KOPT-K1 (cell line): ENCODE measurements around the gene SLC2A13.
"Not testable (repeated sequence)": the region's sequence is repeated elsewhere in the genome, so short reads cannot be mapped to it uniquely, and the experiment has no call there.

Source experiments
- H3K27ac ChIP-seq: fragments of 200-600 bp; sonication (generic); 2 replicates; pipeline ENCODE4 v1.5.1; 2016; ENCODE audit warnings: antibody characterized with exemption, mild to moderate bottlenecking, low read depth, low read length; ENCODE audit not compliant: poor library complexity, severe bottlenecking
- H3K36me3 ChIP-seq: fragments of 200-600 bp; sonication (generic); 2 replicates; pipeline ENCODE4 v1.5.1; 2017; ENCODE audit warnings: antibody characterized with exemption, mild to moderate bottlenecking, low read length, moderate library complexity; ENCODE audit not compliant: insufficient read depth
- H3K9me3 ChIP-seq: fragments of 200-600 bp; sonication (generic); 2 replicates; pipeline ENCODE4 v1.5.1; 2017; ENCODE audit warnings: antibody characterized with exemption, low read length, mild to moderate bottlenecking; ENCODE audit not compliant: insufficient read depth, poor library complexity, severe bottlenecking

Gene SLC2A13

GRCh38 chr12:39763071-39763889, 342.6 kb downstream of the SLC2A13 start:
- H3K27ac ChIP-seq, result no peak overlapping the region
- no peaks in the 10 kb centered on the region for H3K36me3 ChIP-seq
- H3K9me3 ChIP-seq, result no peaks in the 10 kb centered on the region

- H3K27ac ChIP-seq, result no peak overlapping the region
- no peaks in the 10 kb centered on the region for H3K36me3 ChIP-seq
- no peaks in the 10 kb centered on the region for H3K9me3 ChIP-seq
Measured at GRCh38 chr12:39755478-39755877, 350.4 kb downstream of the SLC2A13 start.

GRCh38 chr12:39752482-39753137, 353.3 kb downstream of the SLC2A13 start:
- no peak overlapping the region for H3K27ac ChIP-seq
- no peaks in the 10 kb centered on the region for H3K9me3 ChIP-seq
- no peaks in the 10 kb centered on the region for H3K36me3 ChIP-seq

- not testable (repeated sequence) for H3K27ac ChIP-seq, H3K36me3 ChIP-seq, H3K9me3 ChIP-seq
Measured at GRCh38 chr12:39746151-39746550, 359.7 kb downstream of the SLC2A13 start.

- no peaks in the 10 kb centered on the region for H3K9me3 ChIP-seq
- no peaks in the 10 kb centered on the region for H3K36me3 ChIP-seq
- H3K27ac ChIP-seq, result no peak overlapping the region
Measured at GRCh38 chr12:39743655-39744054, 362.2 kb downstream of the SLC2A13 start.

GRCh38 chr12:39736406-39736805, 369.5 kb downstream of the SLC2A13 start:
- Histone ChIP-seq H3K36me3 (no peaks in the 10 kb centered on the region), H3K9me3 (peaks cover 16% of the 10 kb centered on the region), H3K27ac (no peak overlapping the region)

GRCh38 chr12:39723831-39724230, 382.1 kb downstream of the SLC2A13 start:
- H3K9me3 ChIP-seq, result no peaks in the 10 kb centered on the region
- no peaks in the 10 kb centered on the region for H3K36me3 ChIP-seq
- no peak overlapping the region for H3K27ac ChIP-seq

- Histone ChIP-seq H3K27ac (no peak overlapping the region), H3K36me3 (no peaks in the 10 kb centered on the region), H3K9me3 (no peaks in the 10 kb centered on the region)
Measured at GRCh38 chr12:39722504-39722903, 383.4 kb downstream of the SLC2A13 start.

- Histone ChIP-seq H3K27ac (no peak overlapping the region), H3K9me3 (no peaks in the 10 kb centered on the region), H3K36me3 (no peaks in the 10 kb centered on the region)
Measured at GRCh38 chr12:39713552-39713951, 392.3 kb downstream of the SLC2A13 start.

GRCh38 chr12:39712334-39712733, 393.5 kb downstream of the SLC2A13 start:
- Histone ChIP-seq H3K27ac (no peak overlapping the region), H3K9me3 (no peaks in the 10 kb centered on the region), H3K36me3 (no peaks in the 10 kb centered on the region)
